Eye (tissue), 1 donor: ENCODE results near the gene ITGBL1.
A peak's percentile ranks its signal among the peaks of the same experiment; 100 is the strongest.

Experiments used
- DNase-seq: peaks from one replicate; pipeline ENCODE4 v3.0.0-alpha.2; 2015

ITGBL1 gene

DNA sequence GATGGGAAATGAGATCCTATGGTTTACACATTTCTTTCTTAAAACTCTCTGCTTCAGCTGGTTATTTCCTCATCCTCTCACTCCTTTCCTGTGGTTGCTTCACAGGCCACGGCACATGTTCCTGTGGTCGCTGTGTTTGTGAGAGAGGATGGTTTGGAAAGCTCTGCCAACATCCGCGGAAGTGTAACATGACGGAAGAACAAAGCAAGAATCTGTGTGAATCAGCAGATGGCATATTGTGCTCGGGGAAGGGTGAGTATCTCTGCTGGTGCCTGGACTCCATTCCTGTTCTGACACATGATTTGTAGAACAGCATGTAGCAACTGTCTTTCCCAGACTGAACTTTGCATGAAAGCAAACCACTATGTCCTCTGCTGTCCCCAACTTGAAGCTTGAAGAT, 254.2 kb downstream of the ITGBL1 start:
- DNase-seq: peak; percentile 17

DNA sequence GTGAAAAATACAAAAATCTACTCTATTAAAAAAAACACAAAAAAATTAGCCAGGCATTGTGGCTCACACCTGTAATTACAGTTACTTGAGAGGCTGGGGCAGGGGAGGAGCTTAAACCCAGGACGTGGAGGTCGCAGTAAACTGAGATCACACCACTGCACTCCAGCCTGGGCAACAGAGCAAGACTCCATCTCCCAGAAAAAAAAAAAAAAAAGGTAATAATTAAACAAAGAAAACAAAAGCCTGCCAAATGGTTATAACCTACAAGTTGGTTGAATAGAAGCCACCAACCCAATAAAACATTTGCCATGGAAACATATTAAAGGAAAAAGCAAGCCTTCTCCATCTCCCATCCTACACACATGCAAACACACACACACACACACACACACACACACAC, 255.2 kb downstream of the ITGBL1 start:
- no peak for DNase-seq

DNA sequence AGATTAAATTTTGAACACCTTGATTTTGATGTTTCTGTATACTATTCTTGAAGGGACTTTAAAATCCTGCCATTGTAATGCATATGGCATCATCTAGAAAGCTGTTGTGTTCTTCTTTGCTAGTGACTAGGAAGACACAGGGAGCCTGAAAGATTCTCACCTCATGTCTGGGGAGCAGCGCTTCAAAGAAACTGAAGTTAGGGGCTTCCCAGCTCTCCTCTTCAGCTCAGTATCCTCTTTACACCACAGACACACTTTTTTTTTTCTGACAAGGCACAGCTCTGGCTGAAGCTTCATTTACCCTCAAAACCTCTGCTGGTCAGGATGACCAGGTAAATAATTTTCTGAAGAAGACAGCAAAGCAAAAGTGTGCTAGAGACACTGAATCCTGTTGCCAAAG, 255.6 kb downstream of the ITGBL1 start:
- no peak for DNase-seq

DNA sequence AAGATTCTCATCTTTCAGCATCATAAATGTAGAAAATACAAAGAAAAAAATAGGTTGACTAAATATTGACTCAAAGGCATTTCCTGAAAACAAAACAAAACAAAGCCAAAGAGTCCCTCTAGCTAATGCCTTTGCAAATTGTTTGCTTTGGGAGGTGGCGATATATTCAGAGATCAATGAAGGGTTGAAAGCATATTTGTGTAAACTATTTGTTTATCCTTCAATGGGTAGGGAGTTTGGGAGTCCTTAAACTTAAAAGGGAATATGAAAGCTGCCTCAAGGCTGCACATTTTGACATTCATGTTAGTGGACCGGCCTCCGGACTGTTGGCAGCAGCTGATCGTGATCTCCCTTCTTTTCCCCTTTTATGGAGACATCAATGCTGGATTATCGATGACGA, 257.5 kb downstream of the ITGBL1 start:
- no peak for DNase-seq

DNA sequence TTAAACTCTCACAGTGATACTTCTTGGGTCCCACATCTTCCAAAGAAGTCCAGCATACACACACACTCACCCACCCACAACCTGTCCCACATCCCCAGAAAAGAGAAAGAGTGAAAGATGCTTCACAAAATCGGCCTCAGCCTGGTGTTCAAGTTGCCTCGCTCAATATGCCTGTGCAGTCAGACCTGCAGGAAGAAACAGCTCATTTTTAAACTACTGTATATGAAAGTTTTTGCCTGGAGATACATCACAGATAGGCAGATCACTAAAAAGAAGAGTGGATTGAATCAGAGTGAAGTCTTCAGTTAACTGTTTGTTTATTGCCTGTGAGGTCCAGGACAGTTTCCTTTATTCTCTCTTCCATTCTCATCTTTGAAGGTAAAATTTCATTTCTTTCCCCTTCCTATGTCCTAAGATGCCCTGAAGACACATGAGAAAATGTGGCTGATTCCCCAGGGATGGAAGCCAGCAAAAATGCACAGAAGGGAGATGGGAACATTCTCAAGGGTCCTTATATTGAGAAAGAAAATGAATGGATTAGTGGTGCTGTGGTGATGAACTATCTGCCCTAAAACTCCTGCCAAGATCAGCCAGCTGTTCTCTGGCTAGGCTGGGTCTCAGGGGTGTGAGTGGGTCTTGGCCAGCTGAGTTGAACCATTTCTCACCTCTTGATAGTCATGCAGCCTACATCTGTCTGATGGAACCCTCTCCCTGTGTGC, 259.0 kb downstream of the ITGBL1 start:
- no peak for DNase-seq

DNA sequence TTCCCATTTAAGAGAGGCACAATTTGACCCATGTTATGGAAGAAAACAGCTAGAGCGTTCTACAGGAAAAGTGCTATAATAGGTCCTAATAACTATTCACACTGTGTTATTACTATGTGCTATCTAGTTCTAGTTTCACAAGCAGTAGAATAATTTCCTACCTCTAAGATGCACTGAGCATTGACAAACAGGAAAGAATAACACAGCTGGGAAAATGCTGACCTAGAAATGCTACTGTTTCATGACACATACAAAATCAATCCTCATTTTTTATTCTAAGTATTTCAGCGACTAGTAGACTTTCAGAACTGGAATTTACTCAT, 259.5 kb downstream of the ITGBL1 start:
- DNase-seq: no peak

DNA sequence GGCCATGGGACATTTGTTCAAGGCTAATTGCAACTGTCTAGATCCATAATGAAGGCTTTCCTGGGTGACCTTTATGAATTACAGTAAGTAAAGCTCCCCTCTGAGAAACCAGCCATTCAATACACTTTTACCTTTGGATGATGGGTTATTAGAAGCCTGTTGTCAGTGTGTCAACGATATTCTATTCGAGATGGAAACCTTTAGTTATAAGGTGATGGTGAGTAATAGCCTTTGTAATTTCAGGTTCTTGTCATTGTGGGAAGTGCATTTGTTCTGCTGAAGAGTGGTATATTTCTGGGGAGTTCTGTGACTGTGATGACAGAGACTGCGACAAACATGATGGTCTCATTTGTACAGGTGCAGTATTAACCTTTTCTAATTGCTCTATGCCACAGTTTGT, 261.7 kb downstream of the ITGBL1 start:
- DNase-seq: no peak

DNA sequence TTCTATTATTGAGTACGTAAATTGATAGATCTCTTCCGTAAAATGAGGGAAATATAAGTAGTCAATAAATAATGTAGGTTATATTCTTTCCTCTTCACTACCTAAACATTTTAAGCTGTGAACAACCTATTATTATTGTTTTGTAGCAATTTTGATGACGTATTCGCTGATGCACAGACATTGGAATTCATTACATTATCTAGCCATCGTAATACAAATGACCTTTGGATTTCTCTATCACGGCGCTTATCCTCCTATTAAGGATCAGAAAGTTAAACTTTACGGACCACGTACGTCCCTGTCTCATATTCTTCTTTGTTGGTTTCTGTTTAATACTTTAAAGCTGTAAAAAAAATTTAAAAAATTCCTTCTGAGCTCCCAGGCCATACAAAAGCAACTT, 264.9 kb downstream of the ITGBL1 start:
- no peak for DNase-seq

DNA sequence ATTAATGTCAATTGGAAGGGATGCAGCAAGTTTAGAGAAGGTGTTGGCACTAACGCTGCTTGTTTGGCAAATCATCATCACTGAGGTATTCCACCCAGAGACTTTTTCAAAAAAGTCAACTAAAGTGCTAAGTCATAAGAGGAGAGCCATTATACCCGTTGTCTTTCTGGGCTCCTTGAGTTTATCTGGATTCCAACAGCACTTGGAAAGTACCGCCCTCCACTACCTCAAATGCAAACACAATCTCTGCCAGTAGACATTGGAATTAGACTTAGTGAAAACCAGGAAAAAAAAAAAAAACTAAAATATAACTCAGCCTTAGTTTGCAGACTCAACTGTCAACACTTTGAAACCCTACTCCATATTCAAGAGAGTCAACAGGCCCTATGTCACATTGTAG, 266.0 kb downstream of the ITGBL1 start:
- DNase-seq: no peak

DNA sequence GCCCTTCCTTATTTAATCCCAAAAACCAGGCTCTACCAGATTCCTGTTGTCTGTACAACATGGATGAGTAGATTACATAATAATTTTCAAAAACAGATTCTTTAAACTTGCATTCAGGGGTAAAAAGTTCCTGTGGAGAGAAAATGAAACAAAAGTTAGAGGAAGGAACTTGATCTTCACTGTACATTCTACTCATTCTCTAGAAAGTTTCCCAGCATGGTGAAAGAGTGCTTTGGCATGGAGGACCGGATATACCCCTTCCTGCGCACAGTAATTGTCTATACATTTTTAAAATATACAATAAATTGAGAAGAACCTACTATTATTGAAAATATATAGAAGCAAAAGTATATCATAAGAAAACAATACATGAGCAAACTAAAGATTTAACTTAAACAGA, 274.2 kb downstream of the ITGBL1 start:
- no peak for DNase-seq

DNA sequence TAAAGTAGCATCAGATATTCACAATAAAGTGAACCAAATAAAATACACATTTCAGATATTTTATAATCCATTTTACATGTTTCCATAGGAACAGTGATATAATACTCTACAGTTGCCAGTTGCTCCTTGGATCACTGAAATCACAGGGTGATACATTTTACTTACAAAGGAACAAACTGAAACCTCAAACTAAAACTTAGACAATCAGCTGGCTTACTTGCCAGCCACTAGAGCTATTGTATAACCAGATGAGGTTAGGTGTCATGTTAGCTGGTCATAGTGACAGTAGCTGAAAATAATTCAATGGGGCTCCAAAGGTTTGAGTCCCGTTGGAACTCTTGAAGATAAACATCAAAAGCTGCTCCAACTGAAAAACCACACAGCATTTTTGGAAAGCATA, 274.6 kb downstream of the ITGBL1 start:
- no peak for DNase-seq

DNA sequence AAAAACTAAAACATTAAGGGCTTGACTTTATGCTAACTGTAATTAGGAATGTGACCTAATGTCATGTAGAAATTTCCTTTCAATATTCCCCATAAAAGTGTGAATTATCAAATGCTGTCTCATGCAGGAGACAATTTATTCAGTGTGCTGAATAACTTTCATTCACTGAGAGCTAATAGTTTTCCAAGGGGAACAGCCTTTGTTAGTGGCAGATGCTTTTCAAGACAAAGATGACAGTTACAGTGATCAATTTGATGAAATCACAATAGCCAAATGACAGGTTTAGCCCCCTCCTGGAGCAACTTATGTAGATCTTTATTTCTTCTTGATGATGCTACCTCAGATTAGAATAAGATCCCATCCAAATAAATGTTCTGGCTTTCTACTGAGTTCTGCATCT, 275.5 kb downstream of the ITGBL1 start:
- DNase-seq: peak; percentile 31

DNA sequence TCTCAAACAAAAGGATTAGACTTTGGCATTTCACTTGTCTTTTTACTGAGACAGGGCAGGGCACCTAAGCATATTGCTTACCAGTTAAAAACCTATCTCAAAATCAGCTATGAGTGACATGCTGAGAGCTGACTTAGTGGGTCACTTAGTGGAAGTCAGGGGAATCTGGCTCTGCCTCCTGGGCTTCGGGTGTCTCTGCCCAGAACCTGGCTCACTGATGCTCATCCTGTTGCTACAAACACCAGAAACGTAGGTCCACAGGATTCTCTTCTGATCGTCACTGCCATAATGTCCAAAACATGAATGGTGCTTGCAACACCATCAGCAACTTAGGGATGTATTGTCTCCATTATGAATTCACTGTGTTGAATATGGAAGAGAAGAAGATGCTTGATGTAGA, 276.1 kb downstream of the ITGBL1 start:
- DNase-seq: no peak

DNA sequence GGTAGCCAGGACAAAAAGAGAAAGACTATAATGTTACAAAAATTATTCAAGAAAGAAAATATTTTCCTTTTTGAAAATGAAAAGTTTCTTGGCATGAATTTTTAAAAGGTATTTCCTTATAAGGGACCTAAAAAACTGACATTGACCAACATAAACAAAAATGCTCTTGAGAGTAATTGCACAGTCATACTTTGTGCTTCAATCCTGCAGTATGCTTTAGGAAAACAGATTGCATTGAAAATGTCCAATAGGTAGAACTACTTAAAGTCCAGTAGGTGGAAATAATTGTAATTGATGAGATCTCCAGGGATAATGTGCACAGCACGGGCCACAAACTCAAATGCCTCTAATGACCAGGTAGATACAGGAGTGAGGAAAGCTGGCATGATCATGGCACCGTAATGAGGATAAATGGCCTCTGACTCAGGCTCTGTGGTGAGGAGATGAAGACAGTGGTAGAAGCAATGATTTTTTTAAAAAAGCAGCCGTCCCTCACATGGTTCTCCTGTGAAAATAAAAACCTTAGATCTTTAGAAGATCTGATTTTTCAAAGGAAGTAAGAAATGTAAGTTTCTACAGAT, 278.0 kb downstream of the ITGBL1 start:
- DNase-seq: no peak

DNA sequence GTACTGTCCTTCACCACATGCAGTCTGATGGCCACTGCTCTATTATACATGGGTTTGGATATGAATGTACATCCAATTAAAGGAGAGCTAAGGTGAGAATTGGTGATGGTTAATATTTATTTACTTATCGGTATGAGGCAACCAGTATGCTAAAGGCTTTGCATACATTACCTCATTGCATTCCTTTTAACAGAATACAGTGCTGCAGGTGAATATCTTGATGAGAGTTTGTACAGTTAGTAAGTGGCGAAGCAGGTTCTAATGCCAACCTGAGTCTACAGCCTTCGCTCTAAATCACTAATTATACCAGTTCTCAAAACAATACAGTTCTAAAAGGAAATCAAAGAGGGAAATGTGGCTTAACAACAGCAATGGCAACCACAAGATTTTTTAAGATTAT, 284.1 kb downstream of the ITGBL1 start:
- no peak for DNase-seq

DNA sequence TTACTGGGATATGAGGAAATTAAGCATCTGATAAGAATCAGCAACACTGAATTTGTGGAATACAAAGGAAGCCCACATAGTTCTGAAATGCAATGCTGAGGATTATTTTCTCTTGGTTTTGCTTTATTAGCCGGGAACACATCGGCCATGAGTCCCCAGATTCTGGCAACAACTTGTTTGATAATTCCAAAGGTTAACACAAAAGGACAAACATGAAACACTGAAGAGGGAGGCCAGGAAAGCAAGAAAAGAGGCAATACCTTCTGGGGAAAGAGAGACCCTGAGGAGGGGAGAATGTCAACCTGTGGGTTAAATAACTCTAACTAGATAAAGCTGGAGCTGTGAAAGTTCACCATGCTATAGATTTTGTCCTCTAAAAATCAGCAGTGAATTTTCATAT, 285.9 kb downstream of the ITGBL1 start:
- DNase-seq: no peak

DNA sequence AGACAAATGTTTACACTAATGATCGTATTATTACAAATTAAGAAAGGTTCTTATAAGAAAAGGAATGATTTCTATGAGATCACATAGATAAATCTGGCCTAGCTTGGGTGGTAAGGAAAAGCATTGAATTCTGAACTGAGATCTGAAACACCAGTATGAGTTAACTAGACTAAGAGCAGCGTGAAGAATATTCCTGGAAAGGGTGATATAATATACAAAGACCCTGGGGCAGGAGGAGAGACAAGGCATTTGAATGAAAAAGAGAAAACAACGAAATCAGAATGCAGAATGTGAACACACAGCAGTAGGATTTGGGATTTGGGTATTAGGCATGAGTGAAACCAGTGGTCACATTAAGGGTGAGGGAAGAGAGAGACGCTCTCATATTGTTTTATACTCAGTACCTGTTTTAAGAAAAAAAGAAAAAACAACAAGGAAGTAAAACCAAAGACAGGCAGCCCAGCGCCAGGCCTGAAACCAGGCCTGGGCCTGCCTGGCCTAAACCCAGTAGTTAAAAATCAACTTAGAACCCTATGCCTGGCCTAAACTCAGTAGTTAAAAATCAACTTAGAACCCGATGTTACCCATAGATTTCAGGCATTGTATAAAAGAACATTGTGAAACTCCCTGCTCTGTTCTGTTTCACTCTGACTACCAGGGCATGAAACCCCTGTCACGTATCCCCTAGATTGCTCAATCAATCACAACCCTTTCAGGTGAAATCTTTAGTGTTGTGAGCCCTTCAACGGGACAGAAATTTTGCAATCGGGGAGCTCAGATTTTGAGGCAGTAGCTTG, 287.1 kb downstream of the ITGBL1 start:
- DNase-seq: no peak

DNA sequence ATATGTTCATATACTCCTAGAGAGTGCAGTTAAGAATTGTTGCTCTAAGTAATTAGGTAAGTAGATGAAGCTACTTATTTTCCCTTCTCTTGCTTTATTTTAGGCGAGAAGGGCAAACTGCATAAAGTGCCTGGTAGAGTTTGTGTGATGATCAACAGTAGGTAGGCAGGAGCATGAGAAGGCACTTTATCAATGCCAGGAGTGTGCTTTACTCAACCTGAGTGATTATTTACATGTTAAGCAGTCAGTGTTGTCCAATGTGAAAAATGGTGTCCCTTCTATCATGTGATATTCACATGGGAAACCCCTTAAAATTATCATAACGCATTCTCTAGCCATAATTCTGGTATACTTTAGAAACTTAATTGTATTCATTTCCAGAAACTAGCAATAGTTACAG, 294.0 kb downstream of the ITGBL1 start:
- no peak for DNase-seq

DNA sequence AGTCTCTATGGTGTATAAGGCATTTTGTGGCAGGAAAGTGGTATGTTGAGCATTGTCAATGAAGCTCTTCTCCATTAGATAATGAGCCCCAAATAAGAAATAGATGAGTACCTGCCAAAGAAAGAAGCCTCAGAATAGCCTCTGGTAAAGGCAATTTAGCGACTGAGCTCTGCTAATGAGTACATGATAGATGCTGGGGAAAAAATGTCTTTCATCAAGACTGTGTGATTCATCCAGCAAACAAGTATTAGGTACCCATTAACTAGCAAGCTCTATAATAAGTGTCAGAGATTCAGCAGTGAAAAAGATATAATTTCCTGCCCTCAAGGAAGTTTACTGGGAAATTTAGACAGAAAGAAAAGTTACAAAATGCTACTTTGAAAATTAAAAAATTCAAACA, 294.6 kb downstream of the ITGBL1 start:
- DNase-seq: no peak

DNA sequence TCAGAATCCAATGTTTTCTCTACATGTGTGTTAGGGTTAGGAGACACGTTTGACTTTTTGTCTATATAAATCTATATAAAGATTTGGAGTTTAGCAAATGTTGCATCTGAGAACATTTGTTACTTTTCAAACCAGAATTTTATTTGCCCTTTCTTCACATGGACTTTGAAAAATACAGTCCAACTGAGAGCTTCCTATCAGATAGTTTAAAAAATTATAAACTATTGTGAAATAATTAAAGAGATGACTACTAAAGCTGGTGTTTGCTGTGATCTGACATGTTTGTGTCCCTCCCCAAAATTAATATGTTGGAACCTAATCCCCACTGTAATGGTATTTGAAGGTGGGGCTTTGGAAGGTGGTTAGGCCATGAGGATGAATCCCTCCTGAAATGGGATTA, 297.1 kb downstream of the ITGBL1 start:
- no peak for DNase-seq

DNA sequence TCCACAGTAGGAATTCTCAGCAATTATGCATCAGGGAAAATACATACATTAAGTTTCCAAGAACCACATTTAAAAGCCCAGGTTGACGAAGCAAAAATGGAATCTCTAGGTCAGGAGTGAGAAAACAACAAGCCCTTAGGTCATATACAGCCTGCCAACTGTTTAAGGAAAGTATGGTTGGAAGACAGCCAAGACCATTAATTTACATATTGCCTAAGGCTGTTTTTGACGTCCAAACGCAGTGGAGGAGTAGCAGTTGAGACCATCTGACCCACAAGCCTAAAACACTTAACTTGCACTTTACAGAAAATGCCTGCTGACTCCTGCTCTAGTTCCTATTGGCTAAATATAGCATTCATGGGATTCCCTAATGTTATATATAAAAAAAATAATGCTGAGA, 299.0 kb downstream of the ITGBL1 start:
- DNase-seq: peak; percentile 61

DNA sequence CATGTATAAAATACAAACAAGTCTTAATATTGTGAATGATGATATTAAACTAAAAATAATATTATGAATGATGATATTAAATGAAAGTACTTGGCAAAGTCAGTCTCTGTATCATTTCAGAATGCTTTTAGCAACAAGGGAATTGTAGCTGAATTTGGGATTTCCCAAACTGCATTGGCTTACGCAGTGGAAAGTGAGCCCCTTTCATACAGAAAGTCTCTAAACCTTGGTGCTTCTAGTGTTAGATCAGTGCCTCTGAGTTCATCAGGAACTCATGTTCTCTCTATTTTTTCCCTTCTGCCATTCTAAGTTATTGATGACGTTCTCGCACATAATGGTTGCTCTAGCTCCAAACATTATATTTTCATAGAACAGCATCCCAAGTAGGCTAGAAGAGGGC, 300.0 kb downstream of the ITGBL1 start:
- DNase-seq: no peak

DNA sequence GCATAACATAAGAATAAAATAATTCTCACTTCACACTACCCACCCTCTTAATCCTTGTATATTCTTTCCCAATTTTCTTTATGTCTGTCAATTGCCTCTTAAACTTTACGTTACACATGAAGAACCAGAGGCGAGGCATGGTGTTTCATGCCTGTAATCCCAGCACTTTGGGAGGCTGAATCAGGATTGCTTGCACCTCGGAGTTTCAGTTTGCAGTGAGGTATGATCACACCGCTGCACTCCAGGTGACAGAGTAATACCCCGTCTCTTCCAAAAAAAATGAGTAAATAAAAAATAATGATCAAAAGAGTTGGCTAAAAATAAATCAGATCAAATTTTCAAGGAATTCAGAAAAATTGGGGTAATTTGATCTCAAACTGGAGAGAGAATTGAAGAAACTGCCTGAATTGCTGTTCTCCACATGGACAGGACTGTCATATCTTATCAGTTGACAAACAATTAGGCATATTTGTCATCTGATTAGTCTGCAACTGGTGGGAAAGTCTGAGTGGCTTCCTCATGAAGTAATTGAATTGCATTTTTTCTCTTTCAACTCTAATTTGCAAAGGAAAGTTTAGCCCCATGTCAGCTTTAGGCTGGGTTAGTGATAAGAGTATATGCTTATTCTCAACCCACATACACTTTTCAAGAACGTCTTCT, 302.9 kb downstream of the ITGBL1 start:
- DNase-seq: no peak

DNA sequence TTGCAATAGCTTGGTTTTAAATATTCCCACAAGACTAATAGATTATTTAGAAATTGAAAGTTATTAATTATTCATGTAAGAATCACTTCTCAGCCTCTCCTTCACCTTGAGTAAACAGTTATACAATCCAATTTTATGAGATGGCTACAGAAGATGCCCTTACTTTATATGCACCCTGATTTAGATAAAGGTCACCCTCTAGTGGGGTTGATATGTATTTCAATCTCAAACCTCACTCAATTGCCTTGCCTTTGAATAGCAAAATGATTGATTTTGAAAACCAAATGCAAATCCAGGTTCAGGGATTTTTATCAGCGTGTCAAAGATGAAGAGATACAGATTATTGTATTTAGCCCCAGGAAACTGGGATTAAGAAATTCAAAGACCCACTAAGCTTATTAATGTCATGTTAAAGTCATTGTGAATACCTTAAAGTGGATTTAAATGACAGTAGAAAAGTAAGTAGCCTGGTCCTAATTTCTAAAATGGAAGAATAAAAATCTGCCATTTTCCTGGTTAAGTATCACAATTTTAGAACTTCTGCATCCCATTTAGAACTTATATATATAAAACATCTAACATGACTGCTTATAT, 305.1 kb downstream of the ITGBL1 start:
- peak; percentile 66 for DNase-seq
